HCT116 (cell line): Measurements from ENCODE around the gene PRRT1.

ENCODE experiments used
- EZH2 ChIP-seq: fragments of 200-600 bp; sonication (generic); IDR thresholded peaks from 2 replicates; pipeline ENCODE4 v1.6.1; 2017; ENCODE audit warnings: antibody characterized with exemption, mixed run types
- EZH2phosphoT487 ChIP-seq: fragments of 200-600 bp; IDR thresholded peaks from 2 replicates; pipeline ENCODE4 v1.6.1; 2018; ENCODE audit warnings: antibody characterized with exemption, borderline replicate concordance
- FOSL1 ChIP-seq: IDR thresholded peaks from 2 replicates; pipeline ENCODE4 v1.6.1; 2012; ENCODE audit warnings: low read depth
- JUND ChIP-seq: IDR thresholded peaks from 2 replicates; pipeline ENCODE4 v1.6.1; 2012
- POLR2A ChIP-seq: IDR thresholded peaks from 2 replicates; pipeline ENCODE4 v1.7.0; 2011; ENCODE audit warnings: borderline replicate concordance; ENCODE audit not compliant: insufficient read depth, insufficient read length; ENCODE audit errors: extremely low read depth
- POLR2AphosphoS5 ChIP-seq: IDR thresholded peaks from 2 replicates; pipeline ENCODE4 v1.6.1; 2011; ENCODE audit warnings: mild to moderate bottlenecking, low read depth, low read length, moderate library complexity
- REST ChIP-seq: IDR thresholded peaks from 2 replicates; pipeline ENCODE4 v1.6.1; 2012; ENCODE audit warnings: low read depth
- SRF ChIP-seq: IDR thresholded peaks from 2 replicates; pipeline ENCODE4 v1.6.1; 2012; ENCODE audit warnings: low read depth
- TCF7L2 ChIP-seq: IDR thresholded peaks from 2 replicates; pipeline ENCODE4 v1.7.0; 2011; ENCODE audit warnings: borderline replicate concordance, inconsistent platforms; ENCODE audit not compliant: insufficient read depth, insufficient read length; ENCODE audit errors: extremely low read depth
- ZBTB33 ChIP-seq: IDR thresholded peaks from 2 replicates; pipeline ENCODE4 v1.6.1; 2011; ENCODE audit warnings: mild to moderate bottlenecking, low read length, moderate library complexity; ENCODE audit not compliant: insufficient replicate concordance; ENCODE audit errors: extremely low read depth
- TF ChIP-seq, protein P1 (sequence below), 3 experiments: fragments of 200-600 bp in 1 of 3; sonication (generic) in 1 of 3; IDR thresholded peaks in 2 of 3; conservative IDR thresholded peaks in 1 of 3; 2 replicates each; pipeline ENCODE4 v1.5.1; 2012 to 2017; ENCODE audit warnings: low read depth in 2 of 3, low read length in 2 of 3, antibody characterized with exemption in 1 of 3, borderline replicate concordance in 1 of 3, control low read depth in 1 of 3, mild to moderate bottlenecking in 1 of 3, mixed read lengths in 1 of 3, mixed run types in 1 of 3, moderate library complexity in 1 of 3; ENCODE audit not compliant: insufficient read depth in 1 of 3

DNA sequence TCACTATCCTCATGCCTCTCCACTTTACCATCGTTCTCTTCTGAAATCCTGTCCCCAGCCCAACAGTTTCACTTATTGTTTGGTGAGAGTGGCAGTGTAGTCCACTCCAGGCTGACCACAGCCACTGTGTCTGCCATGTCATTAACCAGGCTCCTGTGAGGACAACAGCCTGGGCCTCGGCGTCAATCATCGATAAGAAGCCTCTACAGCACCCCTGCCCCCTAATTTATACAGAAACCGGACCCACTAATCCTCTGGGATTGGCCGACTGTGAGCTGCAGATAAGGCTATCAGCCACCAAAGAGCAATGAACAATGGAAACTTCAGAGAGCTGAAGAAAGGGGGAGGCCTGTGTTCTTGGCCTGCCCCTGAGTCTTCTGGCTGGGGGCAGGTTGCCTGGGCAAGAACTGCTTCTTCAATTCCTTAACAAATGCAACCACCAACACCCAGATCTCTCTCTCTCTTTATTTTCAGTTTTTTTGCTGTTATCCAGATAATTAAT is 16.1 kb upstream of the PRRT1 start:
- TF ChIP-seq, protein P1, sequence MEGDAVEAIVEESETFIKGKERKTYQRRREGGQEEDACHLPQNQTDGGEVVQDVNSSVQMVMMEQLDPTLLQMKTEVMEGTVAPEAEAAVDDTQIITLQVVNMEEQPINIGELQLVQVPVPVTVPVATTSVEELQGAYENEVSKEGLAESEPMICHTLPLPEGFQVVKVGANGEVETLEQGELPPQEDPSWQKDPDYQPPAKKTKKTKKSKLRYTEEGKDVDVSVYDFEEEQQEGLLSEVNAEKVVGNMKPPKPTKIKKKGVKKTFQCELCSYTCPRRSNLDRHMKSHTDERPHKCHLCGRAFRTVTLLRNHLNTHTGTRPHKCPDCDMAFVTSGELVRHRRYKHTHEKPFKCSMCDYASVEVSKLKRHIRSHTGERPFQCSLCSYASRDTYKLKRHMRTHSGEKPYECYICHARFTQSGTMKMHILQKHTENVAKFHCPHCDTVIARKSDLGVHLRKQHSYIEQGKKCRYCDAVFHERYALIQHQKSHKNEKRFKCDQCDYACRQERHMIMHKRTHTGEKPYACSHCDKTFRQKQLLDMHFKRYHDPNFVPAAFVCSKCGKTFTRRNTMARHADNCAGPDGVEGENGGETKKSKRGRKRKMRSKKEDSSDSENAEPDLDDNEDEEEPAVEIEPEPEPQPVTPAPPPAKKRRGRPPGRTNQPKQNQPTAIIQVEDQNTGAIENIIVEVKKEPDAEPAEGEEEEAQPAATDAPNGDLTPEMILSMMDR (IDR thresholded peaks at IDR 0.05 in 2 of 3, conservative IDR thresholded peaks at IDR 0.05 in 1 of 3; ENCODE audit: borderline replicate concordance in 1 of 3, insufficient read depth in 1 of 3, low read depth in 2 of 3, low read length in 2 of 3), result no peak
- TF ChIP-seq FOSL1 (no peak), REST (no peak), EZH2phosphoT487 (no peak), POLR2A (no peak), POLR2AphosphoS5 (no peak), JUND (no peak), SRF (no peak), TCF7L2 (no peak), ZBTB33 (no peak), EZH2 (no peak)
